ENCODE results near the gene LRRC75B.
A peak's percentile ranks its signal among the peaks of the same experiment; 100 is the strongest.

Gene LRRC75B

GRCh38 chr22:24583221-24584165 is 9.4 kb downstream of the LRRC75B start:
- H3K4me1 ChIP-seq, result peaks cover 0 to 22% (median 10%) of the 10 kb centered on the region in 4 donors
- DNase-seq, result no peak
- H3K27me3 ChIP-seq, result no peaks in the 10 kb centered on the region
- peaks cover 0 to 36% (median 22%) of the 10 kb centered on the region in 3 donors for H3K36me3 ChIP-seq
- H3K27ac ChIP-seq, result peak overlapping the region; percentile 64 to 66
- no peak overlapping the region for H3K4me3 ChIP-seq
- intact Hi-C loops (cut with DNase I; ENCODE audit: low total_unique reads), result no loop called here
- H3K9me3 ChIP-seq, result no peaks in the 10 kb centered on the region
- no peak for TF ChIP-seq CTCF (IDR thresholded peaks at IDR 0.05)

GRCh38 chr22:24582056-24582814 is 10.6 kb downstream of the LRRC75B start:
- Histone ChIP-seq H3K27me3 (no peaks in the 10 kb centered on the region), H3K4me1 (peaks cover 0 to 22% (median 10%) of the 10 kb centered on the region in 4 donors), H3K27ac (no peak overlapping the region), H3K4me3 (no peak overlapping the region), H3K9me3 (no peaks in the 10 kb centered on the region), H3K36me3 (peaks cover 0 to 34% (median 11%) of the 10 kb centered on the region in 3 donors)
- no peak for TF ChIP-seq CTCF (IDR thresholded peaks at IDR 0.05)
- no peak for DNase-seq
- intact Hi-C loops (cut with DNase I; ENCODE audit: low total_unique reads), result no loop called here

GRCh38 chr22:24580276-24580675 is 12.6 kb downstream of the LRRC75B start:
- no peak overlapping the region for H3K27ac ChIP-seq
- no peak for DNase-seq
- H3K9me3 ChIP-seq, result no peaks in the 10 kb centered on the region
- intact Hi-C loops (cut with DNase I; ENCODE audit: low total_unique reads), result no loop called here
- no peak for TF ChIP-seq CTCF (IDR thresholded peaks at IDR 0.05)
- peaks cover 0 to 29% (median under 1%) of the 10 kb centered on the region in 3 donors for H3K36me3 ChIP-seq
- no peak overlapping the region for H3K4me3 ChIP-seq
- H3K27me3 ChIP-seq, result no peaks in the 10 kb centered on the region
- H3K4me1 ChIP-seq, result peaks cover 0 to 22% (median 10%) of the 10 kb centered on the region in 4 donors

GRCh38 chr22:24579258-24579601 is 13.6 kb downstream of the LRRC75B start:
- no peak for DNase-seq
- H3K9me3 ChIP-seq, result no peaks in the 10 kb centered on the region
- no peak overlapping the region for H3K4me3 ChIP-seq
- intact Hi-C loops (cut with DNase I; ENCODE audit: low total_unique reads), result no loop called here
- peaks cover 0 to 12% (median 8%) of the 10 kb centered on the region in 4 donors for H3K4me1 ChIP-seq
- TF ChIP-seq CTCF (IDR thresholded peaks at IDR 0.05), result no peak
- no peak overlapping the region for H3K27ac ChIP-seq
- peaks cover 8 to 36% (median 11%) of the 10 kb centered on the region in 3 donors for H3K36me3 ChIP-seq
- no peaks in the 10 kb centered on the region for H3K27me3 ChIP-seq

GRCh38 chr22:24578355-24579257 is 14.3 kb downstream of the LRRC75B start:
- H3K27ac ChIP-seq, result no peak overlapping the region
- H3K9me3 ChIP-seq, result no peaks in the 10 kb centered on the region
- no peak for DNase-seq
- no peak overlapping the region for H3K4me3 ChIP-seq
- H3K27me3 ChIP-seq, result no peaks in the 10 kb centered on the region
- H3K4me1 ChIP-seq, result peaks cover 0 to 6% (median 2%) of the 10 kb centered on the region in 4 donors
- H3K36me3 ChIP-seq, result peaks cover 12 to 42% (median 17%) of the 10 kb centered on the region in 3 donors
- no peak for TF ChIP-seq CTCF (IDR thresholded peaks at IDR 0.05)
- intact Hi-C loops (cut with DNase I; ENCODE audit: low total_unique reads), result no loop called here

Measured in tibial artery (tissue), 4 donors.